ENCODE measurements around the gene WDR18. TPM values are rescaled to one million over a fixed set of nuclear protein-coding genes. Genes with fewer than 3 reads are reported as not detected.

WDR18 gene
- total and polyA plus RNA-seq, 2 experiments from 2014 or later, result 155 to 157 TPM

GRCh38 chr19:994516-994915 lies 10.4 kb downstream of the WDR18 start (continued):
- TF ChIP-seq ZNF462 (CRISPR knock-in tag; IDR thresholded peaks at IDR 0.05) (no peak), EZH2phosphoT487 (IDR thresholded peaks at IDR 0.05; ENCODE audit: unreplicated experiment) (no peak)

GRCh38 chr19:995051-995827 lies 11.1 kb downstream of the WDR18 start:
- Histone ChIP-seq H3K27ac (ENCODE audit: low read depth) (no peak overlapping the region), H4K20me1 (replicated peaks; ENCODE audit: insufficient read depth) (peaks cover 2% of the 10 kb centered on the region; the same call in 1 of the 2 replicates), H3K4me3 (no peak overlapping the region), H3K4me2 (no peak overlapping the region), H3F3A (replicated peaks; ENCODE audit: low read depth) (peaks cover 27% of the 10 kb centered on the region), H3K79me2 (replicated peaks; ENCODE audit: insufficient read depth) (no peaks in the 10 kb centered on the region), H3K36me3 (ENCODE audit: insufficient read depth) (no peaks in the 10 kb centered on the region; the same call in 1 of the 2 replicates), H2AFZ (no peak overlapping the region), H3K9me2 (ENCODE audit: insufficient read depth) (no peaks in the 10 kb centered on the region), H3K27me3 (ENCODE audit: insufficient read depth) (peaks cover 31% of the 10 kb centered on the region), H3K4me1 (ENCODE audit: insufficient read depth) (no peaks in the 10 kb centered on the region)
- ATAC-seq (no peak; the same call in 2 of the 3 replicates), DNase-seq (ENCODE audit: low spot score) (no peak)
- no peaks in the 10 kb centered on the region; the same call in 1 of the 3 replicates for H3K4me1 Mint-ChIP-seq
- H3K27me3 Mint-ChIP-seq (ENCODE audit: insufficient read depth, low read depth, poor library complexity), result peaks cover 38% of the 10 kb centered on the region
- H3K4me3 Mint-ChIP-seq, result no peak overlapping the region
- no peaks in the 10 kb centered on the region for H3K9me3 Mint-ChIP-seq
- no peak overlapping the region for H3K27ac Mint-ChIP-seq
- peaks cover 11% of the 10 kb centered on the region for H3K36me3 Mint-ChIP-seq (ENCODE audit: low read depth)
- TF ChIP-seq NANOG (IDR thresholded peaks at IDR 0.05; ENCODE audit: borderline replicate concordance) (no peak), CTCF (conservative IDR thresholded peaks at IDR 0.05; ENCODE audit: low read depth in 2 of 2) (no peak), ZNF462 (CRISPR knock-in tag; IDR thresholded peaks at IDR 0.05) (no peak), EZH2 (IDR thresholded peaks at IDR 0.05; ENCODE audit: low read depth, unreplicated experiment) (no peak), JUNB (IDR thresholded peaks at IDR 0.05; ENCODE audit: unreplicated experiment) (no peak), EZH2phosphoT487 (IDR thresholded peaks at IDR 0.05; ENCODE audit: unreplicated experiment) (no peak)
